ENCODE measurements around the gene DCBLD1. TPM values are rescaled to one million over a fixed set of nuclear protein-coding genes. Genes with fewer than 3 reads are reported as not detected.

The DCBLD1 gene
- total RNA-seq, 1 experiment from 2014 or later = 11.2 TPM

DNA sequence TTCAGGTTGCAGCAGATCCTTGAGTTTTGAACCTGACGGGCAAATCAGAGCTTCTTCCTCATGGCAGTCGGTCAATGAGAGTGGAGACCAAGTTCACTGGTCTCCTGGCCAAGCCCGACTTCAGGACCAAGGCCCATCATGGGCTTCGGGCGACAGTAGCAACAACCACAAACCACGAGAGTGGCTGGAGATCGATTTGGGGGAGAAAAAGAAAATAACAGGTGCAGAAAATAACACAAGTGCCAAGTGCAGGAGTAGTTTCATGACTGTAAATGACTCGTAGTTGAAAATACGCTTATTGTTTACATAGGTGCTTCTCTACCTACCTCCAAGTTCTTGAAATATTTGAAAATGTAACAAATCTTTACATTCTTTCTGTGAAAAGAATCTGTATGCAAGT lies 56.1 kb downstream of the DCBLD1 start (continued):
- TF ChIP-seq, protein P1, sequence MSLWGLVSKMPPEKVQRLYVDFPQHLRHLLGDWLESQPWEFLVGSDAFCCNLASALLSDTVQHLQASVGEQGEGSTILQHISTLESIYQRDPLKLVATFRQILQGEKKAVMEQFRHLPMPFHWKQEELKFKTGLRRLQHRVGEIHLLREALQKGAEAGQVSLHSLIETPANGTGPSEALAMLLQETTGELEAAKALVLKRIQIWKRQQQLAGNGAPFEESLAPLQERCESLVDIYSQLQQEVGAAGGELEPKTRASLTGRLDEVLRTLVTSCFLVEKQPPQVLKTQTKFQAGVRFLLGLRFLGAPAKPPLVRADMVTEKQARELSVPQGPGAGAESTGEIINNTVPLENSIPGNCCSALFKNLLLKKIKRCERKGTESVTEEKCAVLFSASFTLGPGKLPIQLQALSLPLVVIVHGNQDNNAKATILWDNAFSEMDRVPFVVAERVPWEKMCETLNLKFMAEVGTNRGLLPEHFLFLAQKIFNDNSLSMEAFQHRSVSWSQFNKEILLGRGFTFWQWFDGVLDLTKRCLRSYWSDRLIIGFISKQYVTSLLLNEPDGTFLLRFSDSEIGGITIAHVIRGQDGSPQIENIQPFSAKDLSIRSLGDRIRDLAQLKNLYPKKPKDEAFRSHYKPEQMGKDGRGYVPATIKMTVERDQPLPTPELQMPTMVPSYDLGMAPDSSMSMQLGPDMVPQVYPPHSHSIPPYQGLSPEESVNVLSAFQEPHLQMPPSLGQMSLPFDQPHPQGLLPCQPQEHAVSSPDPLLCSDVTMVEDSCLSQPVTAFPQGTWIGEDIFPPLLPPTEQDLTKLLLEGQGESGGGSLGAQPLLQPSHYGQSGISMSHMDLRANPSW (CRISPR knock-in tag; conservative IDR thresholded peaks at IDR 0.05; ENCODE audit: low read depth) = no peak
- TF ChIP-seq EMX1 (CRISPR knock-in tag; IDR thresholded peaks at IDR 0.05) (no peak), IRF1 (CRISPR knock-in tag; IDR thresholded peaks at IDR 0.05) (no peak)

- ATAC-seq (no peak), DNase-seq (ENCODE audit: low spot score) (no peak)
- no peak overlapping the region for H3K27ac Mint-ChIP-seq
- H3K36me3 Mint-ChIP-seq = peaks cover 11% of the 10 kb centered on the region
- H3K9me3 Mint-ChIP-seq = no peaks in the 10 kb centered on the region
- H3K27me3 Mint-ChIP-seq (ENCODE audit: low read depth) = no peaks in the 10 kb centered on the region
- TF ChIP-seq ATF2 (CRISPR knock-in tag; IDR thresholded peaks at IDR 0.05; ENCODE audit: borderline replicate concordance, low read depth) (no peak), HMGXB4 (CRISPR knock-in tag; IDR thresholded peaks at IDR 0.05) (no peak), MXD4 (CRISPR knock-in tag; IDR thresholded peaks at IDR 0.05; ENCODE audit: borderline replicate concordance) (no peak), ERG (CRISPR knock-in tag; IDR thresholded peaks at IDR 0.05) (no peak), ATF1 (CRISPR knock-in tag; IDR thresholded peaks at IDR 0.05) (no peak), PRRX2 (CRISPR knock-in tag; IDR thresholded peaks at IDR 0.05) (no peak), ZNF219 (CRISPR knock-in tag; IDR thresholded peaks at IDR 0.05; ENCODE audit: borderline replicate concordance) (no peak), JAZF1 (CRISPR knock-in tag; IDR thresholded peaks at IDR 0.05) (no peak), ZNF423 (CRISPR knock-in tag; IDR thresholded peaks at IDR 0.05) (no peak), ETV6 (CRISPR knock-in tag; IDR thresholded peaks at IDR 0.05) (no peak), NR2C2 (CRISPR knock-in tag; IDR thresholded peaks at IDR 0.05) (no peak)
- TF ChIP-seq, protein P2, sequence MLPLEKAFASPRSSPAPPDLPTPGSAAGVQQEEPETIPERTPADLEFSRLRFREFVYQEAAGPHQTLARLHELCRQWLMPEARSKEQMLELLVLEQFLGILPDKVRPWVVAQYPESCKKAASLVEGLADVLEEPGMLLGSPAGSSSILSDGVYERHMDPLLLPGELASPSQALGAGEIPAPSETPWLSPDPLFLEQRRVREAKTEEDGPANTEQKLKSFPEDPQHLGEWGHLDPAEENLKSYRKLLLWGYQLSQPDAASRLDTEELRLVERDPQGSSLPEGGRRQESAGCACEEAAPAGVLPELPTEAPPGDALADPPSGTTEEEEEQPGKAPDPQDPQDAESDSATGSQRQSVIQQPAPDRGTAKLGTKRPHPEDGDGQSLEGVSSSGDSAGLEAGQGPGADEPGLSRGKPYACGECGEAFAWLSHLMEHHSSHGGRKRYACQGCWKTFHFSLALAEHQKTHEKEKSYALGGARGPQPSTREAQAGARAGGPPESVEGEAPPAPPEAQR (CRISPR knock-in tag; IDR thresholded peaks at IDR 0.05) = no peak
- CTCF ChIA-PET = no interaction called here
- H3K4me3 Mint-ChIP-seq = no peak overlapping the region
- H3K4me1 Mint-ChIP-seq = peaks cover 5% of the 10 kb centered on the region
- POLR2A ChIA-PET = no interaction called here
Observed at GRCh38 chr6:117540670-117541069, 58.2 kb downstream of the DCBLD1 start.
